ENCODE results near the gene ARMC9. TPM values are rescaled to one million over a fixed set of nuclear protein-coding genes. Genes with fewer than 3 reads are reported as not detected.
A peak's percentile ranks its signal among the peaks of the same experiment; 100 is the strongest.

The ARMC9 gene
- total and polyA plus RNA-seq, 3 donors from 2014 or later = 35.0 to 49.7 (median 47.5) TPM

DNA sequence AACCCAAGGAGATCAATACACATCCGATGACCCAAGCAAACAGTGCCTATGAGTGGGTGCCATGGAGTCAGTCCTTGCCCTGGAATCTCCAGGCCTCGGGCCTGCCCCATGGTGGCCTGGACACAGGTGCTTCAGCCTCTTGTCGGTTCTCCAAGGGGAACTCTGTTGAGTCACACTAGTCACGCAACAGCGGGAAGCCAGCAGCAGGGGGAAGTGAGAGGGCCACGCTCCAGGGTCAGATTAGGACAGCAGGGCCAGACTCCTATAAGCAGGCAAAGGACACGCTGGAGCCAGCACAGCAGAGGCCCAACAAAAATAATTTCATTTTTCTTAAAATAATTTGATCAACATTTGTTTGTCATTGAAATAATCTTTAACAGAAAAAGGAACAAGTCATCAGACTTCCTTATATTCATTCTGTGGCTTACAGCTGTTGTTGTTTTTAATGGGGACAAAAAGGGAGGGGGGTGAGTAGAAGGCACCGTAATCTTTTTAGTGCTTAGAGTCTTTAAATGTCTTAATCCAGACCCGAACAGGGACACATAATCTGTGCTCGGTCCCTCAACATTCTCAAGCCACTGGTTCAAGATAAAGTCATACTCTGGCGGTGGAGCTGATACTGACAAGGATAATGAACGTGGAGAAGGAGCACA lies 16.4 kb upstream of the ARMC9 start:
- intact Hi-C loops (cut with DNase I; ENCODE audit: low total_unique reads) = no loop called here
- Histone ChIP-seq H3K9me3 (no peaks in the 10 kb centered on the region), H3K4me1 (peaks cover 3% of the 10 kb centered on the region), H3K27ac (no peak overlapping the region), H3K27me3 (no peaks in the 10 kb centered on the region), H3K36me3 (ENCODE audit: low read depth, missing control alignments) (no peaks in the 10 kb centered on the region), H3K4me3 (peak overlapping the region in 1 of 2 donors; percentile 10)
- TF ChIP-seq POLR2A (IDR thresholded peaks at IDR 0.05) = no peak
- TF ChIP-seq, protein P1, sequence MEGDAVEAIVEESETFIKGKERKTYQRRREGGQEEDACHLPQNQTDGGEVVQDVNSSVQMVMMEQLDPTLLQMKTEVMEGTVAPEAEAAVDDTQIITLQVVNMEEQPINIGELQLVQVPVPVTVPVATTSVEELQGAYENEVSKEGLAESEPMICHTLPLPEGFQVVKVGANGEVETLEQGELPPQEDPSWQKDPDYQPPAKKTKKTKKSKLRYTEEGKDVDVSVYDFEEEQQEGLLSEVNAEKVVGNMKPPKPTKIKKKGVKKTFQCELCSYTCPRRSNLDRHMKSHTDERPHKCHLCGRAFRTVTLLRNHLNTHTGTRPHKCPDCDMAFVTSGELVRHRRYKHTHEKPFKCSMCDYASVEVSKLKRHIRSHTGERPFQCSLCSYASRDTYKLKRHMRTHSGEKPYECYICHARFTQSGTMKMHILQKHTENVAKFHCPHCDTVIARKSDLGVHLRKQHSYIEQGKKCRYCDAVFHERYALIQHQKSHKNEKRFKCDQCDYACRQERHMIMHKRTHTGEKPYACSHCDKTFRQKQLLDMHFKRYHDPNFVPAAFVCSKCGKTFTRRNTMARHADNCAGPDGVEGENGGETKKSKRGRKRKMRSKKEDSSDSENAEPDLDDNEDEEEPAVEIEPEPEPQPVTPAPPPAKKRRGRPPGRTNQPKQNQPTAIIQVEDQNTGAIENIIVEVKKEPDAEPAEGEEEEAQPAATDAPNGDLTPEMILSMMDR (IDR thresholded peaks at IDR 0.05) = no peak
- 55 to 62% methylated on average over 12 of the region's 12 CpGs for WGBS, 2 donors
- peak; percentile 45 for DNase-seq

DNA sequence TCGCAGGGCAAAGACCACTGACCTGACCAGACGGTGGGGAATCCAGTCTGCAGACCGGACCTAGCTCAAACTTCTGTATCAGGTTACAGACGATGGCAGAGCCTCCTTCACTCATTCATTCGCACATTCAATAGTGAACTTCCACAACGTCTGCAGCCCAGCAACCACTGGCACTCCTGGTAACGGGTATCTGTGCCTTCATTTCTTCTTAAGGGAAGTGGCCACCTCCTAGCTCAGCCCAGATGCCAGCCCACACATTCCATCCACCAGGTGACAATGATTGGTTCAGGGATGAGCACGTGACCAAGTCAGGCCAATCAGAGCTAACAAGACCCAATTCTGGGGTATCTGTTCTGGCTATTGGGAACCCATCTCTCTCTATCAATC lies 15.9 kb upstream of the ARMC9 start:
- Histone ChIP-seq H3K4me1 (peaks cover 3% of the 10 kb centered on the region), H3K27me3 (no peaks in the 10 kb centered on the region), H3K9me3 (no peaks in the 10 kb centered on the region), H3K4me3 (peak overlapping the region in 1 of 2 donors; percentile 10), H3K36me3 (ENCODE audit: low read depth, missing control alignments) (no peaks in the 10 kb centered on the region), H3K27ac (no peak overlapping the region)
- intact Hi-C loops (cut with DNase I; ENCODE audit: low total_unique reads) = no loop called here
- peak; percentile 51 for DNase-seq
- WGBS, 2 donors = 52 to 60% methylated on average over 8 of the region's 8 CpGs
- TF ChIP-seq POLR2A (IDR thresholded peaks at IDR 0.05) = no peak
- TF ChIP-seq, protein P1 (IDR thresholded peaks at IDR 0.05) = no peak

DNA sequence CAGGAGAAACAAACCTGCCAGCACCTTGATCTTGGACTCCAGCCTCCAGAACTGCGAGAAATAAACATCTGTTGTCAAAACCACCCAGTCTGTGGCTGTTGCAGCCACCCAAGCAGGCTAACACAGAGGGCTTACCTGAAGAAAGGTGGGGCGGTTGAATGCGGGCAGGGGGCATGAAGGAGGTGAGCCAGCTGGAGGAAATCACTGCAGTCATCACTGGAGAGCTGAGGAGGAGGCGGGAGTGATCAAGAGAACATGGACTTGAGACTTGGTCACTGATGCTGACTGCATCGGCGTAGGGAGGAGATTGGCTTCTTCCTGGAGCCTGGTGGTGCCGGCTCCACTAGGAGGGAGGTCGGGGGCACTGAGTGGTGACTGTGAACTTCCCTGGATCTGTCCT lies 14.6 kb upstream of the ARMC9 start:
- TF ChIP-seq POLR2A (IDR thresholded peaks at IDR 0.05) = no peak
- TF ChIP-seq, protein P1 (IDR thresholded peaks at IDR 0.05) = no peak
- Histone ChIP-seq H3K4me1 (peaks cover 3% of the 10 kb centered on the region), H3K27ac (no peak overlapping the region), H3K4me3 (no peak overlapping the region), H3K36me3 (ENCODE audit: low read depth, missing control alignments) (no peaks in the 10 kb centered on the region), H3K27me3 (no peaks in the 10 kb centered on the region), H3K9me3 (no peaks in the 10 kb centered on the region)
- intact Hi-C loops (cut with DNase I; ENCODE audit: low total_unique reads) = no loop called here
- no peak for DNase-seq
- WGBS, 2 donors = 84 to 94% methylated on average over 8 of the region's 8 CpGs

DNA sequence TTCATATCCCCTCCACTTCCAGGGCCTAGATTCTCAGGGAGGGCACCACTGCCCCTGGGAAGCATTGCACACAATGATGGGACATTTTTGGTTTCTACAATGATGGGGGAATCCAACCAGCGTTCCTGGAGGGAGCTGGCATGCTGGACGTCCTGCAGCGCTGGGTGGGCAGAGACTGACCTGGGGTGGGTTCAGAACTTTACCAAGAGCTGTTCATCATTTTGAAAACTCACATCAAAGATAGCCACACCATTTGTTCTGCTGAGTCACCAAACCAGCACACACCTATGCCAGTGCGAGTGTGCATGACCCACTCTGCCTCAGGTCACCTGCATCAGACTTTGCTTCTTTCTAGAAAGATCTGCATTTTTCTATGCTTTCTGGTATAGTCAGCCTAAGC lies 14.1 kb upstream of the ARMC9 start:
- DNase-seq = no peak

More for the DNA sequence above, 14.1 kb upstream of the ARMC9 start:
- intact Hi-C loops (cut with DNase I; ENCODE audit: low total_unique reads) = no loop called here
- Histone ChIP-seq H3K27ac (no peak overlapping the region), H3K27me3 (no peaks in the 10 kb centered on the region), H3K36me3 (ENCODE audit: low read depth, missing control alignments) (no peaks in the 10 kb centered on the region), H3K4me1 (peaks cover 3% of the 10 kb centered on the region), H3K4me3 (no peak overlapping the region), H3K9me3 (no peaks in the 10 kb centered on the region)
- TF ChIP-seq POLR2A (IDR thresholded peaks at IDR 0.05) = no peak
- TF ChIP-seq, protein P1 (IDR thresholded peaks at IDR 0.05) = no peak
- WGBS, 2 donors = 92 to 94% methylated on average over 3 to 4 of the region's 4 CpGs

All from testis (tissue), 3 donors.